CD4-positive, alpha-beta T cell treated with Interleukin-10 for 1 hour (primary cell): ENCODE measurements around the gene TRMT10C.
"Not testable (repeated sequence)": the region's sequence is repeated elsewhere in the genome, so short reads cannot be mapped to it uniquely, and the experiment has no call there.

Experiments used
- DNase-seq: peaks from one replicate; pipeline ENCODE4 v3.0.0-alpha.2; 2020

TRMT10C gene

DNA sequence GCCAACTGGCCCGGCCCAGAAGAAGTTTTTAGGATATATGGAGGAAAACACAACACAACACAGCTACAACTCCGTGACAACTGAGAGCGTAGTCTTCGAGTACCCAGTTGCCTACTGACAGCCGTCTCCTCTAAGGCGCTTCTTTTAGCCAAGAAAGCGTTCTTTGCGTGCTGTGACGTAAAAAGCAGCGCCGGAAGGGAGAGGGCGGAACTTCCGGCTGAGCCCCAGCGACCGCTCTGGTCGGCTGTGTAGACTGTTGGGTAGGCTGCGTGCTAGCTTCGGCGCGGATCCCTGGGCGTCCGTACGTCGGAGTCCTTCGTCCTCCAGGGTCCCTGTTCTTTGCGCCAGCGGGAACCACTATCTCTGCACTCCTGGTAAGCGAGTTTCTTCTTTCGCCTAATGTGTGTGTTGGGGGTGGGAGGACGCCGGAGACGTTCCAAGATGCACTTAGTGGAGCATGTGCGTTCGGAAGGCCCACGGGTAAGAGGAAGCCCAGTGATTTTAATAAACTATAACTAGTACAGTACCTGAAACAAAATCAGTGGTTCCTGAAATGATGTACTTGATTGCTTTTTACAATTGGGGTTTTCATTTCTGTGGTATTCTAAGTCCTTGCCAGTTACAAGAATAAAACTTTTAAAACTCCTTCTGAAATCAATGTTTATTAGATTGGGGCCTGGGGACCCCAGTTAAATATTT lies at the start of gene TRMT10C:
Gene TRMT10C, plus strand, starts transcription at position 239 of the 699 bp plus-strand sequence. CDS start 2,914 bp downstream, outside the sequence.
- peak; percentile 94 for DNase-seq

DNA sequence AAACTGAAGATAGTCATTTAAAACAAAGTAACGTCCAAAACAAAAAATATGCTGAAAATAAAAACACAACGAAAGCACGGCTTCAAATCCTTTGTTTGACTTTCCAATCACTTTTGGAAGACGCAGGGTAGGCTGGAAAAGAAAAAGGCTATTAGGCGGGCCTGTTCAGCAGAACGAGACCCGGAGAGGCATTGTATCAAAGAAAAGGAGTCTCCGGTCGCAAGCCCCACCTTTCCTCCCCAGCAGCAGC lies 49.3 kb upstream of the TRMT10C start:
- DNase-seq: no peak

DNA sequence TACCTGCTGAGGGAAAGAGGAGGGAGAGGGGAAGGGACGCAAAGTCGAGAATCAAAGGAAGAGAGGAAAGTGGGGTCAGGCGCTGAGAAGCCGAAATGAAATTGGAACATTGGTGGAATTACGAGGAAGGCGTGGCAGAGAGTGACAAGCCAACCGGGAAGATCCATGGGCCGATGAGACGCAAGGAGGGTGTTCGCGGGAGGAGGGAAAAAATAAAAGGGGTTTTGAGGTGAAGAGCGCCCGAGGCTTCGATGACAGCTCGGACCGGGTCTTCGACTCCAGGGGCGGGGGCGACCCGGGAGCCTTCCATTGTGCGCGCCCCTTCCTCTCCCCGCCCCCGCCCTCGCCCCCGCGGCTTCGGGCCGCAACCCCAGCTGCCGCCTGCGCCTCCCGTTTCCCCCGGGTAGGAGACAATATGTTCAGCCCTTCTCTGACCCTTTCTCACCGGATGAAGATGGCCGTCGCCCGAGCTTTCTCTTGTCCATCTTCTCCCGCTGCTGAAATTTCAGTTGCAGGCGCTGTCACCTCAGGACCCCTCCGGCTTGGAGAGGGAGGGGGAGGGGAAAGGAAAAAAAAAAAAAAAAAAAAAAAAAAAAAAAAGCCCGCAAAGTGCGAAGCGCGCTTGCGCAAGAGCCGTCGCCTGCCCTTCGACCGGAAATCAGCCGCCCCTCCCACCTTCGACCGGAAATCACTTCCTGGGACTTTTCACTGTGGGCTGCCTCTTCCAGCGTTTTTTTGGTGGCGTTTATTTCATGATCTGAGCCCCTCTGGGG lies 48.8 kb upstream of the TRMT10C start, which contains the start of gene SENP7:
Gene SENP7, minus strand, starts transcription at position 567 of the 773 bp plus-strand sequence. Its CDS starts 82 bp downstream, at position 485.
- DNase-seq: peak; percentile 83

DNA sequence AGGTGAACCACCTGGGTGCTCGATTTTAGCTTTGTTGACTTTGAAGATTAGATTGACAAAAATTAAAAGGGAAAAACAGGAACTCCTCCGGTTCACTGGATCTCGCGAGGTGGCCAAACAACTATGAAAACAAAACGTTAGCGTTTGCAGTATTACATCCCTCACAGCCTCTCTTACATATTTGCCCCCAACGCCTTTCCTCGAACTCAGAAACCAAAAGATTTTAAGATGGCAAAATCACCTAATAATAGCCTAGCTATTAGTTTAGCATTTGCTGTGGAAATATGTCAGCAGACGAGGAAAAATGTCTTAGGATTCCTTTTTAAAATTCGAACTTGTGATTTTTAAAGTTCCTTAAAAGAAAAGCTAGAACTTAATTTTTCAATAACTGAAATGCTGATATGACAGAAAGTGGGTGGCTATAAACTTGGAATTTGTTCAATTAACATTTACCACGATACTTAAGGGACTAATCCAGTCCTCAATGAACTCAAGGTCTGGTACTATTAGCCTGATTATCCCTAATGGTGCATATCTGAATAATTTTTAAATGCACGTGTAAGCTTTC lies 48.2 kb upstream of the TRMT10C start:
- no peak for DNase-seq

DNA sequence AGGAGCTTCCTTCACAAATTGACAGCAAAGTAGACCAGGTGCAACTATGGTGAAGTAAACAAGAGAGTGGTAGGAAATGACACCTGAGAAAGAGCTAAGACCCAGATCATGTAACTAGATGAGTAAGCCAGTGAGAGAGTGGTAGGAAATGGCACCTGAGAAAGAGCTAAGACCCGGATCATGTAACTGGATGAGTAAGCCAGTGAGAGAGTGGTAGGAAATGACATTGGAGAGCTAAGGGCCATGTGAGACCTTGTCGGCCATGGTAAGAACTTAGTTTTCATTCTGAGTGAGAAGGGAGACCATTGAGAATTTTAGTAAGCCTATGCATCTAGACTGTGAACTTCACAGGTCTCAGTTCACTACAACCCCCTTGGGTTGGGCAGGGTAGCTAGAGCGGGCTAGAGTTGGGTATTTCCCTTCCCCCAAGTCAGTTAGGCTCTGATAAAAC lies 43.2 kb upstream of the TRMT10C start:
- DNase-seq: peak; percentile 82

DNA sequence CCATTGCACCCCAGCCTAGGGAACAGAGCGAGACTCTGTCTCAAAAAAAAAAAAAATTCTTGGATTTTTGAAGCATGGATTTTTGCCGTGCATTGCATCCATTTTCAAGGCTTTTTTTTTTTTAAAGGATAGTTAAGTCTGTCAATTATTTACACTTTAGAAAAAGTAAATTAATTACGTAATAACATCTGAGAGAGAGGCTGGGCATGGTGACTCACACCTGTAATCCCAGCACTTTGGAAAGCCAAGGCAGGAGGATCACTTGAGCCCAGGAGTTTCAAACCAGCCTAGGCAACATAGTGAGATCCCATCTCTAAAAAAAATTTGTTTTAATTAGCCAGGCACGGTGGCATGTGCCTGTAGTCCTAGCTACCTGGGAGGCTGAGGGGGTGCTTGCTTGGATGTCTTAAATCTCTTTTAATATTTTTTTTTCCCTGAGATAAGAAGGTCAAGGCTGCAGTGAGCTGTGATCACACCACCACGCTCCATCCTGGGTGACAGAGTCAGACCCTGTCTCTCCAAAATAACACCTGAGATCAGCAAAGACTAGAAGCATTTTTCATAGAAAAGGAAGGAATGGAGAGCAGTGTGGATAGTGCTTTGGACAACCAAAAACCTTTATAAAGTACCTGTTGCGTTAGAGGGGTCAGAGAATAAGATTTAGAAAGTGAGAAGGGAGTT lies 41.8 kb upstream of the TRMT10C start:
- no peak for DNase-seq

DNA sequence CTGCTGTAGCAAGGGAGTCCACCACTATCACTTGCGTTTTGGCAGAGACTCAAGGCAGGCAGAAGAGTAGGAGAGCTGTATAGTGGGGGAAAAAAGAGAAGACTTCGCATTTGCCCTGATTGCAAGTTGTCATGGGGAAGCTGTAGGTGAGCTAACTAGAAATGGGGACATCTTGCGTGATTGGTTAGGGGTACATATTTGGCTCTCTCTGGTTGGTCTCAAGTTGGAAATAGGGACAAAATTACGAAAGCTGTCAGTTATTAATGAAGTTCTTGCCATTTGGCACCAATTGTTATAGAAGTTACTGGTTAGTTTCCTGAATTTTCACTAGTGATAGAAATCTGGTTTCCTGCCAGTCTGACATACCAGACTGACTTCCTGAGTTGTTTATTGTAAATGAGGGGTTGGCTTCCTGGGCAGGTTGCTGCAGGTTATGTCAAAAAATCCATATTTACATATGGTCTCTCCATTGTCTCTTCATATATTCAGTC lies 40.4 kb upstream of the TRMT10C start:
- peak; percentile 79 for DNase-seq

DNA sequence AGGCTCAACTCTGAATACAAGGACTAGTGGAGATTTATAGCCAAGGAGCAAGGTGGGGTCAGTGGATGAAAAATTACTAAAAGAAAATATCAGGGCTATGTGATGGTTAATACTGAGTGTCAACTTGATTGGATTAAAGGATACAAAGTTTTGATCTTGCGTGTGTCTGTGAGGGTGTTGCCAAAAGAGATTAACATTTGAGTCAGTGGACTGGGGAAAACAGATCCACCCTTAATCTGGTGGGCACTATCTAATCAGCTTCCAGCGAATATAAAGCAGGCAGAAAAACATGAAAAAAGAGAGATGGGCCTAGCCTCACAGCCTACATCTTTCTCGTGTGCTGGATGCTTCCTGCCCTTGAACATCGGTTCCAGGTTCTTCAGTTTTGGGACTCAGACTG lies 34.2 kb upstream of the TRMT10C start:
- DNase-seq: no peak

DNA sequence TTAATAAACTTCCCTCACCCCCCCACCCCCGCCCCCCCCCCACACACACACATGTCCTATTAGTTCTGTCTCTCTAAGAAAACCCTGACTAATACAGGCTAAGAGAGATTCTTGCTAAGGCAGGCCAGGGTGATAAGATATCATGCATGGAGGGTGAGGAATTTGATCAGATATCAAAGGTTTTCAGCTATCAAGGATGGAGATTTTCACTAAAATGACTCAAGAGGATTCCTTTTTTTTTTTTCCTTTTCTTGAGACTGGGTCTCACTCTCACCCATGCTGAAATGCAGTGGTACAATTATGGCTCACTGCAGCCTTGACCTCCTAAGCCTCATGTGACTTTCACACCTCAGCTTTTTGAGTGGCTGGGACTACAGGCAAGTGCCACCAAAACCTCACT lies 33.8 kb upstream of the TRMT10C start:
- no peak for DNase-seq

DNA sequence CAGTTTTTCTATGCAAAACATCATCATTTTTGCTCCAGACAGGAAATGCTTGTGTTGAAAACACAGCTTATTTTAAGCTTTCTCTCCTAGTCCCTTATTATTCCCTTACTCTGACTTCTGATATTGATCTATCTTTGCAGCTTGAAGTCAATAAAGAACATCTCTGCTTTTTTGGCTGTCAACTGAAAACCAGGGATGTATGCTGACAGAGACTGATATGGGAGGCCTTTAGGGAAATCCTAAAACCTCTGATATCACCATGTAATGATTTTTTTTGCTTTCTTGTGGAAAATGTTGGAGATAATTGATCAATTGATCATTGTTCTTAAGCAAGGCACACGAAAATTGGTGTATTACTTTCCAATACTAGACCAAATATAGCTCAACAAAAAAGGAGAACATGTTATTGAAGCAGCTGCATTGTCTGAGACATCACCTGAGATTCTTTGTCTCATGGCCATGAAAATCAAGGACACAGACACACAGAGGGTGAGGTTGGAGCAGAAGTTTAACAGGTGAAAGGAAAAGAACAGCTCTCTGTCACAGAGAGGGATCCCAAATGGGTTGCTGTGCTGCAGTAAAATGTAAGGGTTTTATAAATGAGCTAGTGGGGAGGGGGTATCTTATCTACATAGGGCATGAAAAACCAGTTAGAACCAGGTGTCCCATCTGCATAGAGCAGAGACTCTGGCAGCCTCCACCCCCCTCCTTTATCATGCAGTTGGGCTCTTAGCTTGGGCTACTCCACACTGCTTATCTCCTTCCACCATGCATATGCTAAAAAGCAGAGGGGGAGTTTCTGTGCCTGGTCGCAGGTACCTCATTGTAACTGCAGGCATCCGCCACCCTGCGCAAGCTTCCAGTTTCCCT lies 31.6 kb upstream of the TRMT10C start:
- DNase-seq: no peak

DNA sequence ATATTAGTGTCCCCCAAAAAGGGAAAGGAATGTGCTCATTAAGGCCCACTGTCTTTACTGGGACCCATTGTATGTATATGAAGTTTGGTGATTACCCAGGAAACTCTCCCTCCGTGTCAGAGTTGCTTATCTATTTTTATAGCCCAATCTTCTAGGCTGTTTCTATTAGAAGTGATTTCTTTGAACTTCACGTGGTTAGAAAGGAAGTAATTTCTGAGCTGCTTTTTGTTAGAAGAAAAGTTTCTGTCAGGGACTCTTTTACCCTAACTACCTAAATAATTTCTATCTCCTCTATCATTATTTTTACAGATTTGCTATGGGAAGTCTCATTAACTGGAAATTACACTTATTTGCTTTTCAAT lies 31.0 kb upstream of the TRMT10C start:
- DNase-seq: peak; percentile 34

DNA sequence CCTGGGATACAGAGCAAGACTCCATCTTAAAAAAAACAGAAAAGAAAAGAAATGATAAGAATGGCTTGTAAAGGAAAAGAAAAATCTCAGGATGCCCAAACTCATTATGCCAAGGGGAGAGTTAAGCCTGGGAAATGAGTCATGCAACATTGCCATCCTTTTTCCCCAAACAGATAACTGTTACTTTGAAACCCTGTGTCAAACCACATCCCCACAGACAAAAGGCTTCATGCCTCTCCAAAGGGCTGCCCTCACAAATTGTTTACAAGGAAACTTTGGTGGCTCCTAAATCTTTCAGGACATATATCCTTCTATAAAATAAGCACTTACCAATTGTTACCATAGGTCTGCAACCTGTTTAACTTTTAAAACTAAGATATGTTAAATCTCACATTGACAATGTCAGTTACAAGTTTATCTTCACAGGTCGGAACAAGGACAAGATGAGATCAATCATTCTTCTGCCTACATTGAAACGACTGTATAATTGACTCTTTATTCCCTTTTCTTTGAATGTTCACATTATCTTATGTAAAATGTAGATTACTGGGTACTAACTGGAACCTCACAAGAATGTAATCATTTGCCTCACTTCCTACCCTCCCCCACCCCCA lies 30.1 kb upstream of the TRMT10C start:
- DNase-seq: no peak

DNA sequence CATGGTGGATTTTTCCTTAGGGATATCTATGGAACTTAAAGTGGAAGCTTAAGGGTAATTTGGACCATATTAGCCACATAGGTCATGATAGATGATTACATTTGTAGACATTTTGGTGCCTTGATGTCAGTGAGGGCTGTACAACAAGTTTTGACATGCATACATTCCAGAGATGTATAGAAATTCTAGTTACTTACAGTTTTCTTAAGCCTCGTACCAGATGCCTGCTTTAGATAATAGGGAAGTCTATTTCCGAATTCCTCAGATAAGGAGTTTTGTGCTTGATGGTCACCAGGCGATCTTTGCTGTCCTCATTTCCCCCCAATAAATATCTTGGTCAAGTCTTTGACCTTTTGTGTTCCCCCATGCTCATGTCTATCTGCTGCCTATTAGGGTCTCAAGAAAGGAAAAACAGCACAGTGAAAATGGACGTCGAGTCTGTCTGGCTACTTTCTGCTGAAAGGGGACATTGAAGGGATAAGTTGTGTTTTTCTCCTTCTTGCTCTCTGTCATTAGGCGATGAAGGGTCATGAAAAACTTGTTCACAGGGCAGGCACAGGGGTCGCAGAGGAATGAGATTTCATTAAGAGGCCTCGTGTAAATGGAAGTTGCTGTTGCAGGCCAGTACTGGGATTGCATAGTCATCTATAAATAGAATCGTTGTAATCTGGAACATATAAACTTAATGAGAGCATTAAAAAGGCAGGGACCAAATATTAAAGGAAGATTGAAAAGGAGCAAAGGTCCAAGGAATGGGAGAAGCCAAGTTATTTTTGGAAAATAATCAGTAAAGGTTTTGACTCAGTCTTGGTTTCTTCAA lies 28.7 kb upstream of the TRMT10C start:
- no peak for DNase-seq

DNA sequence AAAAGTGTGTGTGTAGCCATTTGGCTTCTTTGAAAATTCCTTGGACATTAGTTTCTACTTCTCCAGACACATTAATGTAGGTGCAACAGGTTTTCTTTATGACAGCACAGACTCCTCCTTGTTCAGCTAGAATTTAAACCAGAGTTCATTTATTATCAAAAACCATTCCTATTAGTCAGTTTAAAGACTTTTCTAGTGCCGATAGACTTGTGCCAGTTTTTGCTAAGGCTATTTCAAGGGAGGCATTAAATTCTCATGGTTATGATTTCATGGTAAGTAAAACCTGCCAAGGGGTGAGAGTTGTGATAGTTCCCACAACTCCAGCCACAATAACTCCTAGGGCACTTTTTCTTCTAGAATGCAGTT lies 28.1 kb upstream of the TRMT10C start:
- DNase-seq: no peak

DNA sequence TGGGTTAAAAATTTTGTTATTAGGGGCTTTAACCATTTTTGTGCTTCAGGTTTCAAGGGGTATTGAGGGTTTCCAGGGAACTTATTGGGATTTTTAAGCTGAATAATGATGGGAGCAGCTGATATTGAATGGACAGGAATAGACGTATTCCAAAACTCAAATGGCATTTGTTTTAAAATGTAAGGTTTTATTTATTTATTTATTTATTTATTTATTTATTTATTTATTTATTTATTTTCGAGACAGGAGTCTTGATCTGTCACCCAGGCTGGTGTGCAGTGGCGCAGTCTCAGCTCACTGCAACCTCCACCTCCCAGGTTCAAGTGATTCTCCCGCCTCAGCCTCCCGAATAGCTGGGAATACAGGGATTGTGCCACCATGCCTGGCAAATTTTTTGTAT lies 26.4 kb upstream of the TRMT10C start:
- DNase-seq: no peak

DNA sequence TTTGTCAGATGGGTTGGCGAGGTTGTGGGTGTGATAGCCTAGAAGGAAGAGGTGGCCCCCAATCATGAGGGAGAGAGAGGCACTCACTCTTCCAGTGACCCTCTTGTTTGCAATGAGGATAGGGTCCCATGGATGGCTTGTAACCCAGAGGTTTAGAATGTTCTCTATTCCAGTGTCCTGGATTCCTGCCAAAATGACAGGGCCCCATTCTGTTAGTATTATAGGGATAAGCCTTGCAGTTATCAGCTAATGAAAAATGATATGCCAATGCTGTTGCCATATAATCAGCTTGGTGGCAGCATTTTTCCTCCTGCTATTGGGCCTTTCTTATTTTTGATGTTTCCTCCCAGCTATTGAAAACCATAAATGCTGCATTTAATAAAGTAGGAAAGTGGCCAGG lies 25.4 kb upstream of the TRMT10C start:
- no peak for DNase-seq

DNA sequence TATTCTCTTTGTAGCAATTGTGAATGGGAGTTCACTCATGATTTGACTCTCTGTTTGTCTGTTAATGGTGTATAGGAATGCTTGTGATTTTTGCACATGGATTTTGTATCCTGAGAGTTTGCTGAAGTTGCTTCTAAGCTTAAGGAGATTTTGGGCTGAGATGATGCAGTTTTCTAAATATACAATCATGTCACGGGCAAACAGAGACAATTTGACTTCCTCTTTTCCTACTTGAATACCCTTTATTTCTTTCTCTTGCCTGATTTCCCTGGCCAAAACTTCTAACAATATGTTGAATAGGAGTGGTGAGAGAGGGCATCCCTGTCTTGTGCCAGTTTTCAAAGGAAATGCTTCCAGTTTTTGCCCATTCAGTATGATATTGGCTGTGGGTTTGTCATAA lies 24.7 kb upstream of the TRMT10C start:
- DNase-seq: not testable (repeated sequence)

DNA sequence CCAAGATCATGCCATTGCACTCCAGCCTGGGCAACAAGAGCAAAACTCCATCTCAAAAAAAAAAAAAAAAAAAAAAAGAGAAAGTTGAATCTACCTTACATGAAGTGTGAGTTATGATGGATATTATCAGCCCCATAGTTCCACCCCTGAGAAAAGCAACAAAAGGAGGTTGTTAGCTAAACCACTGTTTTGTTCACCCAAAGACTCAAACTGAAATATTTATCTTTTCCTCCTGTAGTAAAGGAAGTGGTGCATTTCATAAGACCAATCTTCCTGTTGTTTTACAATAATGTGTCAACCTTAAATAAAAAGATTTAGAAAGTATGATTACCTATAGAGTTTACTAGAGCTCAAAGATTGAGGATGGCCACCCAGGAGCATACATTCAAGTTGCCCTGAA lies 18.7 kb upstream of the TRMT10C start:
- DNase-seq: peak; percentile 23

DNA sequence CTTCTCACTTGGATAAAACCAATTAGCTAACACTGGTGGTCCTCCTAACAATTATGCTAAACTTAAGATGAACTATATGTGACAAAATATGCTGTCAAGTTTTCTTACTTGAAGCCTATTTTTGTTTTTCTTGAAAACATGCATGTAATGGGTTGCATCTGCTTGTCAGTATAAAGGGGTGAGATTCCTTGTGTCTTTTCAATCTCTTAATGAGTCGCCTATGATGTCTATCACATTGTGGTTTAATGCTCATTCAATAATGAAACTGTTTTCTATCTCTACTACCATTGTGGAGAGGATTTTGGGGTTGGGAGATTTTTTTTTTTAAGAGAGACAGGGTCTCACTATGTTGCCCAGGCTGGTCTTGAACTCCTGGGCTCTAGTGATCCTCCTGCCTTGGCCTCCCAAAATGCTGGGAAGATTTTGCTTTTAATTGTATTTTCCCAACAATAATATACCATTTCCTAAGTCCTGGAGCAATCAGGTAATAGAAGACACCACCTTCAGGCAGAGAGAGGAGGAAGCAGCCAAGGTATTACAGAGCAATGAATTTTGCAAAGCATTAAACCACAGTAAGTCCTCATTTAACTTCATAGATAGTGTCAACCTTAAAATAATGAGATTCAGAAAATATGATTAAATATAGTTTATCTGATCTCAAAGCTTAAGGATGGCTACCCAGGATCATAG lies 17.4 kb upstream of the TRMT10C start:
- no peak for DNase-seq

DNA sequence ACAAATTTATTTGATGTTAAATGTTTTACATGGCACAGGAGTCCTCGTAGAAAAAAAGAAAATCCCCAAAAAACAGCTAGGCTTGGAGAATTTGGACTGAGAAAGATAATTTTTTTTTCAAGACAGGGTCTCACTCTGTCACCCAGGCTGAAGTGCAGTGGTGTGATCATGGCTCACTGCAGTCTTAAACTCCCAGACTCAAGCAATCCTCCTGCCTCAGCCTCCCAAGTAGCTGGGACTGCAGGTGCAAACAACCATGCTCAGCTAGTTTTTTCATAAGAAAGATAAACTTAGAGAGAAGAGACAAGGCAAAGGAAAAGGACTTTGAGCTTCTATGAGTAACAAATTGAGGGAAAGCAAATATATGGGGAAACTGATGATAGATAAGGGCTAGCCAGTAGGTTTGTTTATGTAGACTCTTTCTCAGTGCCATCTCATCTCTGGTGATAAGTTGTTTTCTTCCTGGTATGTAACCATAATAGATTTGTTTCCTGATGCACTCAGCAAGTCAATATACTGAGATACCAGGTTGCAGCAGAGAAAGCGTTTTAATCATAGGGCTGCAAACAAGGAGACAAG lies 13.1 kb upstream of the TRMT10C start:
- DNase-seq: no peak
